ENCODE measurements around the gene SDCBP2. TPM values are rescaled to one million over a fixed set of nuclear protein-coding genes. Genes with fewer than 3 reads are reported as not detected.

Gene SDCBP2
- total and polyA plus RNA-seq, 2 experiments from 2014 or later, result 3.2 to 5.3 TPM

- H3K36me3 Mint-ChIP-seq (ENCODE audit: low read depth), result no peaks in the 10 kb centered on the region
- H3K27ac Mint-ChIP-seq, result no peak overlapping the region
- H3K4me3 Mint-ChIP-seq, result no peak overlapping the region
- no peak for DNase-seq (ENCODE audit: low spot score)
- no peak overlapping the region for H2AFZ ChIP-seq
- H4K20me1 ChIP-seq (replicated peaks; ENCODE audit: insufficient read depth), result no peaks in the 10 kb centered on the region
- no peaks in the 10 kb centered on the region for H3K36me3 ChIP-seq (ENCODE audit: insufficient read depth)
- H3K4me3 ChIP-seq, result no peak overlapping the region
- H3K4me1 Mint-ChIP-seq, result no peaks in the 10 kb centered on the region
- no peaks in the 10 kb centered on the region for H3K4me1 ChIP-seq (ENCODE audit: insufficient read depth)
- no peak overlapping the region for H3K27ac ChIP-seq (ENCODE audit: low read depth)
- no peak for TF ChIP-seq EZH2 (IDR thresholded peaks at IDR 0.05; ENCODE audit: low read depth, unreplicated experiment)
- TF ChIP-seq ZNF331 (CRISPR knock-in tag; IDR thresholded peaks at IDR 0.05; ENCODE audit: low read depth), result no peak
- no peak for TF ChIP-seq STAT1 (IDR thresholded peaks at IDR 0.05; ENCODE audit: unreplicated experiment)
- no peak for TF ChIP-seq EZH2phosphoT487 (IDR thresholded peaks at IDR 0.05; ENCODE audit: unreplicated experiment)
- no peak for TF ChIP-seq JUNB (IDR thresholded peaks at IDR 0.05; ENCODE audit: unreplicated experiment)
- TF ChIP-seq, protein P1, sequence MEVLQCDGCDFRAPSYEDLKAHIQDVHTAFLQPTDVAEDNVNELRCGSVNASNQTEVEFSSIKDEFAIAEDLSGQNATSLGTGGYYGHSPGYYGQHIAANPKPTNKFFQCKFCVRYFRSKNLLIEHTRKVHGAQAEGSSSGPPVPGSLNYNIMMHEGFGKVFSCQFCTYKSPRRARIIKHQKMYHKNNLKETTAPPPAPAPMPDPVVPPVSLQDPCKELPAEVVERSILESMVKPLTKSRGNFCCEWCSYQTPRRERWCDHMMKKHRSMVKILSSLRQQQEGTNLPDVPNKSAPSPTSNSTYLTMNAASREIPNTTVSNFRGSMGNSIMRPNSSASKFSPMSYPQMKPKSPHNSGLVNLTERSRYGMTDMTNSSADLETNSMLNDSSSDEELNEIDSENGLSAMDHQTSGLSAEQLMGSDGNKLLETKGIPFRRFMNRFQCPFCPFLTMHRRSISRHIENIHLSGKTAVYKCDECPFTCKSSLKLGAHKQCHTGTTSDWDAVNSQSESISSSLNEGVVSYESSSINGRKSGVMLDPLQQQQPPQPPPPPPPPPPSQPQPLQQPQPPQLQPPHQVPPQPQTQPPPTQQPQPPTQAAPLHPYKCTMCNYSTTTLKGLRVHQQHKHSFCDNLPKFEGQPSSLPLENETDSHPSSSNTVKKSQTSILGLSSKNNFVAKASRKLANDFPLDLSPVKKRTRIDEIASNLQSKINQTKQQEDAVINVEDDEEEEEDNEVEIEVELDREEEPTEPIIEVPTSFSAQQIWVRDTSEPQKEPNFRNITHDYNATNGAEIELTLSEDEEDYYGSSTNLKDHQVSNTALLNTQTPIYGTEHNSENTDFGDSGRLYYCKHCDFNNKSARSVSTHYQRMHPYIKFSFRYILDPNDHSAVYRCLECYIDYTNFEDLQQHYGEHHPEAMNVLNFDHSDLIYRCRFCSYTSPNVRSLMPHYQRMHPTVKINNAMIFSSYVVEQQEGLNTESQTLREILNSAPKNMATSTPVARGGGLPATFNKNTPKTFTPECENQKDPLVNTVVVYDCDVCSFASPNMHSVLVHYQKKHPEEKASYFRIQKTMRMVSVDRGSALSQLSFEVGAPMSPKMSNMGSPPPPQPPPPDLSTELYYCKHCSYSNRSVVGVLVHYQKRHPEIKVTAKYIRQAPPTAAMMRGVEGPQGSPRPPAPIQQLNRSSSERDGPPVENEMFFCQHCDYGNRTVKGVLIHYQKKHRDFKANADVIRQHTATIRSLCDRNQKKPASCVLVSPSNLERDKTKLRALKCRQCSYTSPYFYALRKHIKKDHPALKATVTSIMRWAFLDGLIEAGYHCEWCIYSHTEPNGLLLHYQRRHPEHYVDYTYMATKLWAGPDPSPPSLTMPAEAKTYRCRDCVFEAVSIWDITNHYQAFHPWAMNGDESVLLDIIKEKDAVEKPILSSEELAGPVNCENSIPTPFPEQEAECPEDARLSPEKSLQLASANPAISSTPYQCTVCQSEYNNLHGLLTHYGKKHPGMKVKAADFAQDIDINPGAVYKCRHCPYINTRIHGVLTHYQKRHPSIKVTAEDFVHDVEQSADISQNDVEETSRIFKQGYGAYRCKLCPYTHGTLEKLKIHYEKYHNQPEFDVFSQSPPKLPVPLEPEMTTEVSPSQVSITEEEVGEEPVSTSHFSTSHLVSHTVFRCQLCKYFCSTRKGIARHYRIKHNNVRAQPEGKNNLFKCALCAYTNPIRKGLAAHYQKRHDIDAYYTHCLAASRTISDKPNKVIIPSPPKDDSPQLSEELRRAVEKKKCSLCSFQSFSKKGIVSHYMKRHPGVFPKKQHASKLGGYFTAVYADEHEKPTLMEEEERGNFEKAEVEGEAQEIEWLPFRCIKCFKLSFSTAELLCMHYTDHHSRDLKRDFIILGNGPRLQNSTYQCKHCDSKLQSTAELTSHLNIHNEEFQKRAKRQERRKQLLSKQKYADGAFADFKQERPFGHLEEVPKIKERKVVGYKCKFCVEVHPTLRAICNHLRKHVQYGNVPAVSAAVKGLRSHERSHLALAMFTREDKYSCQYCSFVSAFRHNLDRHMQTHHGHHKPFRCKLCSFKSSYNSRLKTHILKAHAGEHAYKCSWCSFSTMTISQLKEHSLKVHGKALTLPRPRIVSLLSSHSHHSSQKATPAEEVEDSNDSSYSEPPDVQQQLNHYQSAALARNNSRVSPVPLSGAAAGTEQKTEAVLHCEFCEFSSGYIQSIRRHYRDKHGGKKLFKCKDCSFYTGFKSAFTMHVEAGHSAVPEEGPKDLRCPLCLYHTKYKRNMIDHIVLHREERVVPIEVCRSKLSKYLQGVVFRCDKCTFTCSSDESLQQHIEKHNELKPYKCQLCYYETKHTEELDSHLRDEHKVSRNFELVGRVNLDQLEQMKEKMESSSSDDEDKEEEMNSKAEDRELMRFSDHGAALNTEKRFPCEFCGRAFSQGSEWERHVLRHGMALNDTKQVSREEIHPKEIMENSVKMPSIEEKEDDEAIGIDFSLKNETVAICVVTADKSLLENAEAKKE (CRISPR knock-in tag; IDR thresholded peaks at IDR 0.05), result no peak
- no peak for TF ChIP-seq REST (IDR thresholded peaks at IDR 0.05; ENCODE audit: unreplicated experiment)
- no peak for TF ChIP-seq CREB1 (CRISPR knock-in tag; IDR thresholded peaks at IDR 0.05; ENCODE audit: low read depth)
- TF ChIP-seq, protein P2, sequence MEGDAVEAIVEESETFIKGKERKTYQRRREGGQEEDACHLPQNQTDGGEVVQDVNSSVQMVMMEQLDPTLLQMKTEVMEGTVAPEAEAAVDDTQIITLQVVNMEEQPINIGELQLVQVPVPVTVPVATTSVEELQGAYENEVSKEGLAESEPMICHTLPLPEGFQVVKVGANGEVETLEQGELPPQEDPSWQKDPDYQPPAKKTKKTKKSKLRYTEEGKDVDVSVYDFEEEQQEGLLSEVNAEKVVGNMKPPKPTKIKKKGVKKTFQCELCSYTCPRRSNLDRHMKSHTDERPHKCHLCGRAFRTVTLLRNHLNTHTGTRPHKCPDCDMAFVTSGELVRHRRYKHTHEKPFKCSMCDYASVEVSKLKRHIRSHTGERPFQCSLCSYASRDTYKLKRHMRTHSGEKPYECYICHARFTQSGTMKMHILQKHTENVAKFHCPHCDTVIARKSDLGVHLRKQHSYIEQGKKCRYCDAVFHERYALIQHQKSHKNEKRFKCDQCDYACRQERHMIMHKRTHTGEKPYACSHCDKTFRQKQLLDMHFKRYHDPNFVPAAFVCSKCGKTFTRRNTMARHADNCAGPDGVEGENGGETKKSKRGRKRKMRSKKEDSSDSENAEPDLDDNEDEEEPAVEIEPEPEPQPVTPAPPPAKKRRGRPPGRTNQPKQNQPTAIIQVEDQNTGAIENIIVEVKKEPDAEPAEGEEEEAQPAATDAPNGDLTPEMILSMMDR (conservative IDR thresholded peaks at IDR 0.05; ENCODE audit: low read depth in 2 of 2), result no peak
- TF ChIP-seq POLR2AphosphoS5 (IDR thresholded peaks at IDR 0.05; ENCODE audit: low read depth), result no peak
- TF ChIP-seq ETS1 (IDR thresholded peaks at IDR 0.05), result no peak
- no peak for TF ChIP-seq NANOG (IDR thresholded peaks at IDR 0.05; ENCODE audit: borderline replicate concordance)
- no peaks in the 10 kb centered on the region for H3K79me2 ChIP-seq (replicated peaks; ENCODE audit: insufficient read depth)
- H3K9me3 Mint-ChIP-seq, result no peaks in the 10 kb centered on the region
- peaks cover 4% of the 10 kb centered on the region for H3K27me3 Mint-ChIP-seq (ENCODE audit: insufficient read depth, low read depth, poor library complexity)
- H3F3A ChIP-seq (replicated peaks; ENCODE audit: low read depth), result no peaks in the 10 kb centered on the region
- H3K9me2 ChIP-seq (ENCODE audit: insufficient read depth), result no peaks in the 10 kb centered on the region
- no peak overlapping the region for H3K4me2 ChIP-seq
- H3K27me3 ChIP-seq (ENCODE audit: insufficient read depth), result no peaks in the 10 kb centered on the region
- no peak for ATAC-seq
Observed at GRCh38 chr20:1294497-1294896, 34.4 kb downstream of the SDCBP2 start.

Data from GM23338 (cell line).